Heart left ventricle (tissue), 13 donors: ENCODE results near the gene FLVCR1.

ENCODE experiments used
- CTCF ChIP-seq, 12 donors: fragments of 200-600 bp; sonication (generic) in 4 of 12; IDR thresholded peaks; one replicate each; pipeline versions ENCODE4 v1.5.0 to v1.8.0; 2018 to 2022; ENCODE audit warnings: antibody characterized with exemption in 12 of 12, mild to moderate bottlenecking in 5 of 12
- POLR2A ChIP-seq, 2 donors: fragments of 450-650 bp; IDR thresholded peaks; one replicate each; pipeline ENCODE4 v1.6.1; 2017; ENCODE audit warnings: antibody characterized with exemption in 2 of 2, mild to moderate bottlenecking in 2 of 2, moderate library complexity in 2 of 2
- donor health status: ischemic (EF 13 %, LVEDD 7.1; RV severe dilation, severe dysfunction).
- donor health status: DM: no; HTN: yes; CAD: no.
- donor health status: DM: no; HTN: no; CAD: no.
- donor health status: ischemic (EF 25% LVEDD 6.9; RV normal size, moderate dysfunction).
- donor health status: ischemic (EF 25% LVEDD 5.7; RV mildly dilated, moderate dysfunction).
- donor health status: ischemic (EF 35%, LVEDD 5.7; RV mildly dilated, moderate dysfunction).
- donor health status: nonischemic (EF 11% LVEDD 7.7; RV severe dilation, severe dysfunction).
- donor health status: DM: yes; HTN: yes; CAD: no.
- donor health status: PGD.
- donor health status: ischemic (EF 29% LVEDD 5.4; RV normal size, mild dysfunction).
- donor health status: nonischemic (EF 23%, LVEDD 6.1; RV moderate dilation, normal function).

- no peak for TF ChIP-seq POLR2A (IDR thresholded peaks at IDR 0.05)
- TF ChIP-seq CTCF (IDR thresholded peaks at IDR 0.05) = no peak
Observed at GRCh38 chr1:212914789-212915188, 56.7 kb downstream of the FLVCR1 start.
